PC-9 (cell line): ENCODE results near the gene RNH1. TPM values are rescaled to one million over a fixed set of nuclear protein-coding genes. Genes with fewer than 3 reads are reported as not detected.
A peak's percentile ranks its signal among the peaks of the same experiment; 100 is the strongest.

ENCODE experiments used
- BruUV-seq: library from RNA; stranded (reverse); fragments of 400-500 nt; replicated peaks from 2 replicates; lab custom pipeline; 2021; lab: Mats Ljungman, UMichigan
- CTCF ChIA-PET: fragments of 300-600 bp; sonication (Branson Sonifier 250); formaldehyde crosslinking; loops from one replicate; lab custom pipeline; 2022; ENCODE audit warnings: antibody characterized with exemption; lab: Charles Lee
- POLR2A ChIA-PET: fragments of 300-600 bp; sonication (Branson Sonifier 250); formaldehyde crosslinking; loops from one replicate; lab custom pipeline; 2022; ENCODE audit warnings: antibody characterized with exemption; ENCODE audit not compliant: unreplicated experiment; lab: Charles Lee
- DNase-seq, 2 experiments: peaks; one replicate each; pipeline versions ENCODE4 v3.0.0 to v3.0.0-alpha.2; 2015 to 2022; ENCODE audit warnings: mixed read lengths in 1 of 2
- H2AFZ ChIP-seq: fragments of 200-600 bp; sonication (generic); 2 replicates; pipeline ENCODE4 v1.8.1; 2017; ENCODE audit warnings: antibody characterized with exemption
- H3F3A ChIP-seq: fragments of 200-600 bp; sonication (generic); 2 replicates; pipeline ENCODE4 v1.8.1; 2017; ENCODE audit warnings: antibody characterized with exemption, mild to moderate bottlenecking, low read depth; ENCODE audit not compliant: insufficient read depth
- H3K27ac ChIP-seq: fragments of 200-600 bp; sonication (generic); 2 replicates; pipeline ENCODE4 v1.6.1; 2016; ENCODE audit warnings: mixed run types
- H3K27me3 ChIP-seq: fragments of 200-600 bp; sonication (generic); 2 replicates; pipeline ENCODE4 v1.6.1; 2016; ENCODE audit warnings: low read depth, mixed run types; ENCODE audit not compliant: insufficient read depth
- H3K36me3 ChIP-seq: fragments of 200-600 bp; sonication (generic); 2 replicates; pipeline ENCODE4 v1.6.1; 2016; ENCODE audit warnings: low read depth, mixed run types
- H3K4me1 ChIP-seq: fragments of 200-600 bp; sonication (generic); replicated peaks from 2 replicates; pipeline ENCODE4 v1.6.1; 2016; ENCODE audit warnings: mixed run types; ENCODE audit not compliant: insufficient read depth
- H3K4me2 ChIP-seq: fragments of 200-600 bp; sonication (generic); 2 replicates; pipeline ENCODE4 v1.6.1; 2017; ENCODE audit warnings: mixed run types
- H3K4me3 ChIP-seq: fragments of 200-600 bp; sonication (generic); 2 replicates; pipeline ENCODE4 v1.6.1; 2016; ENCODE audit warnings: mixed run types
- H3K79me2 ChIP-seq: fragments of 200-600 bp; sonication (generic); 2 replicates; pipeline ENCODE4 v1.6.1; 2017; ENCODE audit warnings: low read depth, mixed run types
- H3K9me2 ChIP-seq: fragments of 200-600 bp; sonication (generic); 2 replicates; pipeline ENCODE4 v1.8.1; 2017; ENCODE audit warnings: mild to moderate bottlenecking; ENCODE audit not compliant: insufficient read depth
- H3K9me3 ChIP-seq: fragments of 200-600 bp; sonication (generic); 2 replicates; pipeline ENCODE4 v1.8.1; 2016; ENCODE audit warnings: low read depth; ENCODE audit not compliant: insufficient read depth
- H4K20me1 ChIP-seq: fragments of 200-600 bp; sonication (generic); 2 replicates; pipeline ENCODE4 v1.8.1; 2017; ENCODE audit not compliant: insufficient read depth
- CTCF ChIP-seq: fragments of 200-600 bp; sonication (generic); conservative IDR thresholded peaks from 2 replicates; pipeline ENCODE4 v1.6.1; 2017; ENCODE audit warnings: mixed run types, antibody characterized with exemption, mild to moderate bottlenecking, moderate library complexity
- EZH2 ChIP-seq: fragments of 200-600 bp; sonication (generic); IDR thresholded peaks from 2 replicates; pipeline ENCODE4 v1.8.0; 2017; ENCODE audit warnings: antibody characterized with exemption, low read depth
- intact Hi-C: fragments of 100-400 bp; cut with micrococcal nuclease; formaldehyde crosslinking; loops from one replicate; pipeline ENCODE4 v1.10.0; 2022; ENCODE audit not compliant: unreplicated experiment
- total RNA-seq: library from RNA; stranded (reverse); gene quantifications from 2 replicates; pipeline ENCODE4 v1.2.3, GENCODE V29; 2021

The RNH1 gene
- total RNA-seq, 1 experiment from 2014 or later, result 87.8 TPM

GRCh38 chr11:535519-536454 lies 28.7 kb upstream of the RNH1 start, which contains the start of gene HRAS:
HRAS (minus strand) TSS chr11:535576.
- H3K4me2 ChIP-seq, result peak within 1 kb of the TSS; percentile 85
- intact Hi-C loops, result loop anchor here (2.0 kb wide), 1 partner anchor 29 kb away; the partner anchor contains the start of gene RNH1
- TF ChIP-seq EZH2 (no peak), CTCF (no peak)
- H3K27me3 ChIP-seq, result no peaks in the 10 kb centered on the region
- peak within 1 kb of the TSS; percentile 92 for H2AFZ ChIP-seq
- no peaks in the 10 kb centered on the region for H3K9me2 ChIP-seq
- TSS peak; percentile 53 for BruUV-seq
- peaks cover 8% of the 10 kb centered on the region for H3F3A ChIP-seq
- H4K20me1 ChIP-seq, result no peaks in the 10 kb centered on the region
- DNase-seq, result peak; percentile 74 to 95
- H3K4me3 ChIP-seq, result peak within 1 kb of the TSS; percentile 89
- H3K4me1 ChIP-seq, result no peaks in the 10 kb centered on the region
- H3K36me3 ChIP-seq, result no peaks in the 10 kb centered on the region
- peak within 1 kb of the TSS; percentile 76 for H3K27ac ChIP-seq
- H3K9me3 ChIP-seq, result no peaks in the 10 kb centered on the region
- ChIA-PET POLR2A (interaction anchor here (0.6 to 0.7 kb wide), 2 partner anchors 30 kb away, joined by 4 read pairs; no protein-coding TSS in a partner anchor), CTCF (no interaction called here)
- H3K79me2 ChIP-seq, result 0 out of 2 replicates have a peak, but pooled peaks cover 3% of the 10 kb centered on the region

- intact Hi-C loops, result no loop called here
- peaks cover 8% of the 10 kb centered on the region for H3F3A ChIP-seq
- POLR2A ChIA-PET, result interaction anchor here (0.6 kb wide), 1 partner anchor 145 kb away, joined by 5 read pairs; no protein-coding TSS in a partner anchor
- no peaks in the 10 kb centered on the region for H3K36me3 ChIP-seq
- H3K79me2 ChIP-seq, result 0 out of 2 replicates have a peak, but pooled peaks cover 3% of the 10 kb centered on the region
- H2AFZ ChIP-seq, result no peak overlapping the region
- no peak overlapping the region for H3K4me2 ChIP-seq
- no peaks in the 10 kb centered on the region for H3K27me3 ChIP-seq
- no peak overlapping the region for H3K4me3 ChIP-seq
- no peaks in the 10 kb centered on the region for H4K20me1 ChIP-seq
- CTCF ChIA-PET, result no interaction called here
- TF ChIP-seq EZH2 (no peak), CTCF (no peak)
- BruUV-seq, result no TSS peak
- H3K4me1 ChIP-seq, result no peaks in the 10 kb centered on the region
- H3K27ac ChIP-seq, result no peak overlapping the region
- H3K9me3 ChIP-seq, result no peaks in the 10 kb centered on the region
- DNase-seq, result no peak
- H3K9me2 ChIP-seq, result no peaks in the 10 kb centered on the region
Observed at GRCh38 chr11:535210-535518, 28.1 kb upstream of the RNH1 start.

- Histone ChIP-seq H3K27me3 (no peaks in the 10 kb centered on the region), H3K79me2 (0 out of 2 replicates have a peak, but pooled peaks cover 3% of the 10 kb centered on the region), H3K27ac (no peak overlapping the region), H2AFZ (0 out of 2 replicates have a peak overlapping the region, but pooled peaks have one; percentile 39), H3K4me1 (no peaks in the 10 kb centered on the region), H4K20me1 (no peaks in the 10 kb centered on the region), H3K9me3 (no peaks in the 10 kb centered on the region), H3K4me3 (peak overlapping the region; percentile 89), H3F3A (peaks cover 8% of the 10 kb centered on the region), H3K36me3 (no peaks in the 10 kb centered on the region), H3K9me2 (no peaks in the 10 kb centered on the region), H3K4me2 (peak overlapping the region; percentile 80)
- POLR2A ChIA-PET, result interaction anchor here (0.6 kb wide), 1 partner anchor 145 kb away, joined by 5 read pairs; no protein-coding TSS in a partner anchor
- TF ChIP-seq CTCF (no peak), EZH2 (no peak)
- no TSS peak for BruUV-seq
- CTCF ChIA-PET, result no interaction called here
- intact Hi-C loops, result no loop called here
- peak in 1 of 2 experiments; percentile 51 for DNase-seq
Observed at GRCh38 chr11:534396-535209, 27.6 kb upstream of the RNH1 start.
